HepG2 (cell line): Measurements from ENCODE around the gene NHSL1. TPM values are rescaled to one million over a fixed set of nuclear protein-coding genes. Genes with fewer than 3 reads are reported as not detected.

ENCODE experiments used
- ATAC-seq: fragments of 200-7000 bp; cut with Tn5 transposase; 3 replicates; pipeline ENCODE4 v1.9.1; 2020; ENCODE audit warnings: mild to moderate bottlenecking, moderate library complexity
- BruUV-seq: library from RNA; stranded (reverse); fragments of 400-500 nt; replicated peaks from 2 replicates; lab custom pipeline; 2021; lab: Mats Ljungman, UMichigan
- CTCF ChIA-PET: fragments of 300-600 bp; formaldehyde crosslinking; extraction: SDS; loops from one replicate; lab custom pipeline; 2021; ENCODE audit warnings: low total read pairs, inconsistent platforms, low intra/inter-chr PET ratio; lab: Yijun Ruan, JAX
- POLR2A ChIA-PET: fragments of 350-600 bp; sonication (Branson Sonifier 250); formaldehyde crosslinking; loops from one replicate; lab custom pipeline; 2020; ENCODE audit warnings: antibody characterized with exemption, inconsistent platforms; lab: Yijun Ruan, JAX
- DNase-seq: peaks from one replicate; pipeline ENCODE4 v3.0.0-alpha.2; 2015; ENCODE audit warnings: low spot score
- FAIRE-seq: peaks from 3 replicates; lab custom pipeline; 2011; peaks lifted over from hg19 to GRCh38; lab: Jason Lieb, UNC
- H2AFZ ChIP-seq: one replicate; pipeline ENCODE4 v1.6.1; 2011; ENCODE audit warnings: low read length, inconsistent platforms
- H3K27ac ChIP-seq: fragments of 300-600 bp; 3 replicates; pipeline ENCODE4 v1.8.0; 2011; ENCODE audit warnings: mixed run types, mild to moderate bottlenecking, mixed read lengths, low read length, inconsistent platforms; ENCODE audit not compliant: insufficient read depth; ENCODE audit errors: extremely low read length
- H3K27me3 ChIP-seq, 2 experiments: fragments of 200-600 bp in 1 of 2; 2 replicates in 1 of 2; 3 replicates in 1 of 2; pipeline versions ENCODE4 v1.6.0 to v1.8.0; 2011; ENCODE audit warnings: low read length in 2 of 2, mild to moderate bottlenecking in 2 of 2, moderate library complexity in 2 of 2, inconsistent platforms in 1 of 2; ENCODE audit not compliant: insufficient read depth in 2 of 2, control insufficient read depth in 1 of 2
- H3K36me3 ChIP-seq, 2 experiments: fragments of 200-600 bp in 1 of 2; replicated peaks in 1 of 2; 2 replicates in 1 of 2; 3 replicates in 1 of 2; pipeline versions ENCODE4 v1.5.1 to v1.8.0; 2011; ENCODE audit warnings: low read length in 2 of 2, inconsistent platforms in 1 of 2; ENCODE audit not compliant: insufficient read depth in 2 of 2, control insufficient read depth in 1 of 2
- H3K4me1 ChIP-seq: 2 replicates; pipeline ENCODE4 v1.5.1; 2012; ENCODE audit warnings: low read length, inconsistent platforms; ENCODE audit not compliant: insufficient read depth
- H3K4me2 ChIP-seq: 2 replicates; pipeline ENCODE4 v1.6.0; 2011; ENCODE audit warnings: low read depth, low read length, inconsistent platforms
- H3K4me3 ChIP-seq, 3 experiments: fragments of 200-600 bp in 1 of 3; sonication (generic), shearing (Covaris generic) in 1 of 3; replicated peaks in 1 of 3; 2 replicates each; pipeline ENCODE4 v1.5.1; 2011 to 2016; ENCODE audit warnings: low read length in 3 of 3, inconsistent platforms in 2 of 3, low read depth in 2 of 3, mild to moderate bottlenecking in 2 of 3, control low read depth in 1 of 3, mixed read lengths in 1 of 3; ENCODE audit not compliant: insufficient read depth in 1 of 3
- H3K79me2 ChIP-seq: one replicate; pipeline ENCODE4 v1.6.1; 2011; ENCODE audit warnings: low read length, inconsistent platforms; ENCODE audit not compliant: insufficient read depth
- H3K9ac ChIP-seq: 2 replicates; pipeline ENCODE4 v1.6.0; 2011; ENCODE audit warnings: mild to moderate bottlenecking, low read depth, low read length, inconsistent platforms; ENCODE audit not compliant: insufficient read depth
- H3K9me3 ChIP-seq: 2 replicates; pipeline ENCODE4 v1.5.1; 2012; ENCODE audit warnings: mild to moderate bottlenecking, low read length
- H4K20me1 ChIP-seq: 2 replicates; pipeline ENCODE4 v1.6.0; 2011; ENCODE audit warnings: inconsistent platforms, mild to moderate bottlenecking, low read length, moderate library complexity; ENCODE audit not compliant: insufficient read depth
- EHMT2 ChIP-seq: fragments of 200-600 bp; sonication (generic); IDR thresholded peaks from 2 replicates; pipeline ENCODE4 v1.7.0; 2017; ENCODE audit warnings: antibody characterized with exemption, low read depth, low read length, borderline replicate concordance
- MAZ ChIP-seq, 2 experiments: sonication (generic) in 1 of 2; formaldehyde crosslinking in 1 of 2; IDR thresholded peaks; 2 replicates each; pipeline versions ENCODE4 v1.5.0 to v1.6.1; 2012 to 2020; ENCODE audit warnings: low read depth in 2 of 2, mild to moderate bottlenecking in 2 of 2, borderline replicate concordance in 1 of 2, improper control_type of control experiment in 1 of 2, low read length in 1 of 2, missing genetic modification reagents in 1 of 2, moderate library complexity in 1 of 2
- PAF1 ChIP-seq: IDR thresholded peaks from 2 replicates; pipeline ENCODE4 v1.6.1; 2016; ENCODE audit warnings: missing genetic modification reagents, missing compliant biosample characterization
- POLR2A ChIP-seq, 2 experiments: IDR thresholded peaks; 2 replicates each; pipeline ENCODE4 v1.6.1; 2011; ENCODE audit warnings: low read depth in 2 of 2, low read length in 2 of 2, mild to moderate bottlenecking in 1 of 2, moderate library complexity in 1 of 2; ENCODE audit not compliant: insufficient read depth in 1 of 2
- POLR2G ChIP-seq: fragments of 200-400 bp; formaldehyde crosslinking; IDR thresholded peaks from 2 replicates; pipeline ENCODE4 v1.6.1; 2018; ENCODE audit warnings: mild to moderate bottlenecking, low read depth, low read length, moderate library complexity
- RAD51 ChIP-seq: fragments of 450-650 bp; IDR thresholded peaks from 2 replicates; pipeline ENCODE4 v1.6.1; 2016; ENCODE audit warnings: borderline replicate concordance
- RBM22 ChIP-seq: fragments of 200-400 bp; formaldehyde crosslinking; optimal IDR thresholded peaks from 2 replicates; pipeline ENCODE3; 2017; ENCODE audit warnings: mild to moderate bottlenecking, low read length, moderate library complexity
- ZNF253 ChIP-seq: sonication (generic); formaldehyde crosslinking; IDR thresholded peaks from 2 replicates; pipeline ENCODE4 v1.8.0; 2022; ENCODE audit warnings: mild to moderate bottlenecking, missing genetic modification reagents, borderline replicate concordance
- ZNF256 ChIP-seq: sonication (generic); formaldehyde crosslinking; conservative IDR thresholded peaks from 2 replicates; pipeline ENCODE4 v1.4.0; 2020; ENCODE audit warnings: missing genetic modification reagents
- ZNF263 ChIP-seq: sonication (generic); formaldehyde crosslinking; IDR thresholded peaks from 2 replicates; pipeline ENCODE4 v1.4.0; 2020; ENCODE audit warnings: missing genetic modification reagents
- ZNF382 ChIP-seq: sonication (generic); formaldehyde crosslinking; IDR thresholded peaks from 2 replicates; pipeline ENCODE4 v1.5.0; 2020; ENCODE audit warnings: missing genetic modification reagents, mild to moderate bottlenecking, borderline replicate concordance
- ZNF530 ChIP-seq: sonication (generic); formaldehyde crosslinking; IDR thresholded peaks from 2 replicates; pipeline ENCODE4 v1.5.0; 2020; ENCODE audit warnings: low read depth, mild to moderate bottlenecking, missing genetic modification reagents
- ZNF557 ChIP-seq: sonication (generic); formaldehyde crosslinking; IDR thresholded peaks from 2 replicates; pipeline ENCODE4 v1.4.0; 2020; ENCODE audit warnings: missing genetic modification reagents
- ZNF709 ChIP-seq: sonication (generic); formaldehyde crosslinking; IDR thresholded peaks from 2 replicates; pipeline ENCODE4 v1.5.0; 2020; ENCODE audit warnings: mild to moderate bottlenecking, missing genetic modification reagents
- WGBS: methylation state at CpG from one replicate; pipeline ENCODE4 v1.1.6; 2017; ENCODE audit warnings: low lambda C conversion rate; 5-methylcytosine and 5-hydroxymethylcytosine counted together
- in situ Hi-C: cut with HindIII; loops from 2 replicates; pipeline ENCODE4 v1.10.0; 2017; ENCODE audit warnings: low pct_unique_long_range_greater_than_20kb; ENCODE audit not compliant: extremely low pct_ligation_motif_present
- intact Hi-C: fragments of 100-400 bp; cut with micrococcal nuclease; formaldehyde crosslinking; loops from one replicate; pipeline ENCODE4 v1.10.0; 2022; ENCODE audit not compliant: unreplicated experiment
- polyA plus RNA-seq, 8 experiments: library from polyadenylated mRNA; depleted of rRNA in 3 of 8; stranded (reverse) in 7 of 8; unstranded in 1 of 8; fragments of >200 nt; fragmentation: Illumina TruSeq in 4 of 8; extraction: Trizol in 4 of 8; gene quantifications; 2 replicates each; pipeline versions ENCODE4 v1.2.1 to v1.2.3, GENCODE V29; 2011 to 2016; ENCODE audit warnings: low read depth in 4 of 8, missing spikeins in 1 of 8, mixed read lengths in 1 of 8; ENCODE audit not compliant: insufficient read depth in 1 of 8
- total RNA-seq, 5 experiments: library from RNA; depleted of rRNA; stranded (reverse); fragments of >200 nt; fragmentation: Illumina TruSeq; extraction: Trizol; gene quantifications; 2 replicates each; pipeline ENCODE4 v1.2.3, GENCODE V29; 2016; ENCODE audit warnings: low read depth in 1 of 5
- TF ChIP-seq, protein P1 (sequence below): sonication (generic); formaldehyde crosslinking; IDR thresholded peaks from 2 replicates; pipeline ENCODE4 v1.8.1; 2023; ENCODE audit warnings: mild to moderate bottlenecking, missing genetic modification reagents
- TF ChIP-seq, protein P2 (sequence below): sonication (generic); formaldehyde crosslinking; IDR thresholded peaks from 2 replicates; pipeline ENCODE4 v1.4.0; 2020; ENCODE audit warnings: missing genetic modification reagents
- TF ChIP-seq, protein P3 (sequence below): sonication (generic); formaldehyde crosslinking; IDR thresholded peaks from 2 replicates; pipeline ENCODE4 v1.4.0; 2020; ENCODE audit warnings: missing genetic modification reagents

NHSL1 gene
- total and polyA plus RNA-seq, 2 of the 13 experiments (the other 11 are each of a cell fraction or from before 2014, with no cell fraction given) = 24.9 to 53.6 TPM

DNA sequence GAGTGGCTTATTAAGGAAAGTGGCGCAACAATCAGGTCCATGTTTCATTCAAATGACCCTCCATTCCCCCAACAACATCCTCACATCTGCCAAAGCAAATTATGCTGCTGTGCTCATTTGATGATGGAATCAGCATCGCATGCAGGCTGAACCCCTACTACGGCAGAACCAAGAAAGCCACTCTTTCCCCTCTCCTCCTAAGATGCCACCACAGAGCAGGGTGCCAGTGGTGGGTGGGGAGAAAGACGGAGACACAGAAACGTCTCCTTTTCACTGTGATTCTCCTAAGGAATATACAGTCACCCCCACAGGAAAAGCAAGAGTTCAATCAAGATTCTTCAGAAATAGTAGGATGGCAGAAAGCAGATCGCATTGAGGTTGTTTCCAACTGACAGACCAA, 78.2 kb downstream of the NHSL1 start:
- whole genome bisulfite sequencing = 89% methylated on average over 6 of the region's 6 CpGs
- in situ Hi-C loops = no loop called here

DNA sequence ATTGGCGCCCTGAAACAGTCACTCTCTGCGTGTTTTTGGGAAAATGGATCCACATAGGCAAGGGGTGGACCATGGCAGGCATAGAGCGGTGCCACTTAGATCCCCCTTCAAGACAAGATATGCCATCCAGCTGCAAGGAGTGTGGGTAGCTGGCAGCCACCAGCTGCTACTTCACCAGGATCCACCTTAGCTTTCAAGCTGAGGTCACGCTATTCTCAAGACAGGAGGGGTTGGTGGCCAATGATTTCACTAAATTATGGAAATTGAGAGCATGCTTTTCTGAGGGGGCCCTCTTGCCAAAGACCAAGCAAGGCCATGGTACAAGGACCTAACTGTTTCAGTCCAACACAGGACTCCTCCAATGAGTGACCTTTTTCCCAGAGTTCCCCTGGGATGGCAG, 78.9 kb downstream of the NHSL1 start:
- intact Hi-C loops (loop anchor here (5.0 kb wide), 1 partner anchor 352 kb away; the partner anchor contains the start of gene CCDC28A), in situ Hi-C loops (no loop called here)
- FAIRE-seq = no peak
- BruUV-seq = no TSS peak
- no peak overlapping the region for H2AFZ ChIP-seq
- H3K27me3 ChIP-seq = no peaks in the 10 kb centered on the region
- no peaks in the 10 kb centered on the region for H4K20me1 ChIP-seq
- peak; percentile 0; the same call in 1 of the 3 replicates for ATAC-seq
- CTCF ChIA-PET = no interaction called here
- no peaks in the 10 kb centered on the region for H3K9me3 ChIP-seq
- no peak overlapping the region for H3K9ac ChIP-seq
- H3K4me3 ChIP-seq = no peak overlapping the region
- no peak overlapping the region for H3K27ac ChIP-seq
- H3K79me2 ChIP-seq = no peaks in the 10 kb centered on the region
- DNase-seq = no peak
- H3K4me2 ChIP-seq = no peak overlapping the region
- H3K4me1 ChIP-seq = peaks cover 36% of the 10 kb centered on the region
- 93% methylated on average over 4 of the region's 4 CpGs for WGBS
- peaks cover 11 to 26% of the 10 kb centered on the region in 2 experiments for H3K36me3 ChIP-seq
- POLR2A ChIA-PET = no interaction called here
- TF ChIP-seq MAZ (IDR thresholded peaks at IDR 0.05; ENCODE audit: borderline replicate concordance, low read depth, low read length) (no peak), MAZ (CRISPR knock-in tag; IDR thresholded peaks at IDR 0.05; ENCODE audit: low read depth) (peak; percentile 13; the same call in 1 of the 2 replicates), ZNF709 (CRISPR knock-in tag) (no peak), RAD51 (no peak), ZNF557 (CRISPR knock-in tag) (no peak), ZNF382 (no peak), ZNF256 (CRISPR knock-in tag) (no peak), RBM22 (peak; percentile 74), ZNF530 (no peak), ZNF253 (CRISPR knock-in tag) (no peak)
- TF ChIP-seq, protein P1, sequence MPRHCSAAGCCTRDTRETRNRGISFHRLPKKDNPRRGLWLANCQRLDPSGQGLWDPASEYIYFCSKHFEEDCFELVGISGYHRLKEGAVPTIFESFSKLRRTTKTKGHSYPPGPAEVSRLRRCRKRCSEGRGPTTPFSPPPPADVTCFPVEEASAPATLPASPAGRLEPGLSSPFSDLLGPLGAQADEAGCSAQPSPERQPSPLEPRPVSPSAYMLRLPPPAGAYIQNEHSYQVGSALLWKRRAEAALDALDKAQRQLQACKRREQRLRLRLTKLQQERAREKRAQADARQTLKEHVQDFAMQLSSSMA = peak; percentile 78; the same call in 1 of the 2 replicates
- TF ChIP-seq, protein P2, sequence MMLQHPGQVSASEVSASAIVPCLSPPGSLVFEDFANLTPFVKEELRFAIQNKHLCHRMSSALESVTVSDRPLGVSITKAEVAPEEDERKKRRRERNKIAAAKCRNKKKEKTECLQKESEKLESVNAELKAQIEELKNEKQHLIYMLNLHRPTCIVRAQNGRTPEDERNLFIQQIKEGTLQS = no peak
- TF ChIP-seq, protein P3, sequence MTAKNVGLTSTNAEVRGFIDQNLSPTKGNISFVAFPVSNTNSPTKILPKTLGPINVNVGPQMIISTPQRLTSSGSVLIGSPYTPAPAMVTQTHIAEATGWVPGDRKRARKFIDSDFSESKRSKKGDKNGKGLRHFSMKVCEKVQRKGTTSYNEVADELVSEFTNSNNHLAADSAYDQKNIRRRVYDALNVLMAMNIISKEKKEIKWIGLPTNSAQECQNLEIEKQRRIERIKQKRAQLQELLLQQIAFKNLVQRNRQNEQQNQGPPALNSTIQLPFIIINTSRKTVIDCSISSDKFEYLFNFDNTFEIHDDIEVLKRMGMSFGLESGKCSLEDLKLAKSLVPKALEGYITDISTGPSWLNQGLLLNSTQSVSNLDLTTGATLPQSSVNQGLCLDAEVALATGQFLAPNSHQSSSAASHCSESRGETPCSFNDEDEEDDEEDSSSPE (CRISPR knock-in tag) = no peak

More for the DNA sequence above, 78.2 kb downstream of the NHSL1 start:
- Histone ChIP-seq H2AFZ (no peak overlapping the region), H3K4me2 (no peak overlapping the region), H3K4me1 (peaks cover 36% of the 10 kb centered on the region), H4K20me1 (no peaks in the 10 kb centered on the region), H3K27ac (no peak overlapping the region), H3K4me3 (no peak overlapping the region), H3K36me3 (peaks cover 14 to 31% of the 10 kb centered on the region in 2 experiments), H3K79me2 (no peaks in the 10 kb centered on the region), H3K9me3 (no peaks in the 10 kb centered on the region), H3K27me3 (no peaks in the 10 kb centered on the region), H3K9ac (no peak overlapping the region)
- DNase-seq = no peak
- POLR2A ChIA-PET = no interaction called here
- no TSS peak for BruUV-seq
- TF ChIP-seq RBM22 = peak; percentile 91
- TF ChIP-seq EHMT2 = 0 out of 2 replicates have a peak, but pooled peaks have one; percentile 2
- no peak for TF ChIP-seq ZNF263 (CRISPR knock-in tag)
- TF ChIP-seq PAF1 = peak; percentile 83; the same call in 1 of the 2 replicates
- 0 out of 4 replicates have a peak, but pooled peaks of 1 of the 2 experiments have one; percentile 8 for TF ChIP-seq POLR2A (IDR thresholded peaks at IDR 0.05; ENCODE audit: insufficient read depth in 1 of 2, low read depth in 2 of 2, low read length in 2 of 2)
- TF ChIP-seq POLR2G = peak; percentile 24; the same call in 1 of the 2 replicates
- no peak for ATAC-seq
- intact Hi-C loops = loop anchor here (5.0 kb wide), 1 partner anchor 351 kb away; the partner anchor contains the start of gene CCDC28A
- CTCF ChIA-PET = no interaction called here
- FAIRE-seq = no peak
